HFFc6 (cell line): ENCODE measurements around the gene CABLES2. TPM values are rescaled to one million over a fixed set of nuclear protein-coding genes. Genes with fewer than 3 reads are reported as not detected.
A peak's percentile ranks its signal among the peaks of the same experiment; 100 is the strongest.

Experiments used
- DNase-seq: peaks from one replicate; pipeline ENCODE4 v3.0.0-alpha.2; 2018
- H3K27ac Mint-ChIP-seq: 2 replicates; pipeline ENCODE4 v1.8.0; 2020; ENCODE audit warnings: mild to moderate bottlenecking, mixed read lengths
- H3K27me3 Mint-ChIP-seq: 2 replicates; pipeline ENCODE4 v1.8.0; 2021; ENCODE audit warnings: mild to moderate bottlenecking, moderate library complexity, mixed read lengths; ENCODE audit not compliant: insufficient read depth
- H3K36me3 Mint-ChIP-seq: 2 replicates; pipeline ENCODE4 v1.8.0; 2021; ENCODE audit warnings: low read depth, mixed read lengths
- H3K4me1 Mint-ChIP-seq: 2 replicates; pipeline ENCODE4 v1.8.0; 2020; ENCODE audit warnings: low read depth, mixed read lengths
- H3K4me3 Mint-ChIP-seq: 2 replicates; pipeline ENCODE4 v1.8.0; 2020; ENCODE audit warnings: mild to moderate bottlenecking, moderate library complexity, mixed read lengths
- H3K9me3 Mint-ChIP-seq: 2 replicates; pipeline ENCODE4 v1.8.0; 2020; ENCODE audit warnings: mild to moderate bottlenecking, mixed read lengths
- total RNA-seq, 6 experiments: library from RNA; stranded (reverse); fragmentation: NEBNext Ultra II Directional; extraction: Animal tissue kit (Norgen Biotek cat#: 25700); gene quantifications; 2 replicates in 1 of 6; 3 replicates in 5 of 6; pipeline ENCODE4 v1.2.3, GENCODE V29; 2021
- TF ChIP-seq, protein P1 (sequence below): fragments of 200-600 bp; sonication (generic); IDR thresholded peaks from 2 replicates; pipeline ENCODE4 v1.5.0; 2021; ENCODE audit warnings: antibody characterized with exemption, mild to moderate bottlenecking

The CABLES2 gene
- total RNA-seq, 6 experiments from 2014 or later, result 4.9 to 7.0 (median 6.6) TPM

GRCh38 chr20:62382306-62383198 is 24.5 kb downstream of the CABLES2 start:
- Mint-ChIP-seq H3K9me3 (peaks cover 5% of the 10 kb centered on the region), H3K27me3 (peaks cover 2% of the 10 kb centered on the region), H3K4me1 (peaks cover 15% of the 10 kb centered on the region), H3K36me3 (peaks cover 14% of the 10 kb centered on the region), H3K4me3 (no peak overlapping the region), H3K27ac (no peak overlapping the region)
- TF ChIP-seq, protein P1, sequence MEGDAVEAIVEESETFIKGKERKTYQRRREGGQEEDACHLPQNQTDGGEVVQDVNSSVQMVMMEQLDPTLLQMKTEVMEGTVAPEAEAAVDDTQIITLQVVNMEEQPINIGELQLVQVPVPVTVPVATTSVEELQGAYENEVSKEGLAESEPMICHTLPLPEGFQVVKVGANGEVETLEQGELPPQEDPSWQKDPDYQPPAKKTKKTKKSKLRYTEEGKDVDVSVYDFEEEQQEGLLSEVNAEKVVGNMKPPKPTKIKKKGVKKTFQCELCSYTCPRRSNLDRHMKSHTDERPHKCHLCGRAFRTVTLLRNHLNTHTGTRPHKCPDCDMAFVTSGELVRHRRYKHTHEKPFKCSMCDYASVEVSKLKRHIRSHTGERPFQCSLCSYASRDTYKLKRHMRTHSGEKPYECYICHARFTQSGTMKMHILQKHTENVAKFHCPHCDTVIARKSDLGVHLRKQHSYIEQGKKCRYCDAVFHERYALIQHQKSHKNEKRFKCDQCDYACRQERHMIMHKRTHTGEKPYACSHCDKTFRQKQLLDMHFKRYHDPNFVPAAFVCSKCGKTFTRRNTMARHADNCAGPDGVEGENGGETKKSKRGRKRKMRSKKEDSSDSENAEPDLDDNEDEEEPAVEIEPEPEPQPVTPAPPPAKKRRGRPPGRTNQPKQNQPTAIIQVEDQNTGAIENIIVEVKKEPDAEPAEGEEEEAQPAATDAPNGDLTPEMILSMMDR, result peak; percentile 88
- peak; percentile 51 for DNase-seq

GRCh38 chr20:62381842-62382241 is 25.2 kb downstream of the CABLES2 start:
- peaks cover 5% of the 10 kb centered on the region for H3K9me3 Mint-ChIP-seq
- no peak for DNase-seq
- H3K4me1 Mint-ChIP-seq, result peaks cover 15% of the 10 kb centered on the region
- no peak overlapping the region for H3K27ac Mint-ChIP-seq
- peaks cover 12% of the 10 kb centered on the region for H3K36me3 Mint-ChIP-seq
- TF ChIP-seq, protein P1, result no peak
- H3K4me3 Mint-ChIP-seq, result no peak overlapping the region
- peaks cover 1% of the 10 kb centered on the region for H3K27me3 Mint-ChIP-seq

- Mint-ChIP-seq H3K9me3 (peaks cover 5% of the 10 kb centered on the region), H3K27me3 (no peaks in the 10 kb centered on the region; the same call in none of the 2 replicates), H3K4me3 (no peak overlapping the region), H3K36me3 (peaks cover 12% of the 10 kb centered on the region), H3K27ac (no peak overlapping the region), H3K4me1 (peaks cover 15% of the 10 kb centered on the region)
- TF ChIP-seq, protein P1, result no peak
- DNase-seq, result no peak
These were observed 25.8 kb downstream of the CABLES2 start for GRCh38 chr20:62381202-62381797.

DNA sequence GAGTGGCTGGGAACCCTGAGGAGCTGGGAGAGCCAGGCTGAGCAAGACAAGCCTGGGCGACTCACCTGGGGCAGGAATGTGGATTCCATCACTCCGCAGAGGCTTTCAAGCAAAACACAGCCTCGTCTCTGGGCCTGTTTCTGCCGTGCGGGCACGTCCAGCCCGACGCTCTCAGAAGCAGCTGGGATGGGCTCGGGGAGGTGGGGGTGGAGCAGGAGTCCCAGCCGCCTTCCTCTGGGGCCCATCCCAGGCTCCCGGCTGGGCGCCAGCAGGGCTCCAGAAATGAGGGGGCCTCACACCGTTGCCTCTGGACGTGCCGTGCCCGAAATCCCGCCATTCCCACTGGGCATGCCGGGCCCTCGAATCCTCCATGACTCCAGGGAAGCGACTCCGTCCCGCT is 28.9 kb downstream of the CABLES2 start:
- no peak overlapping the region for H3K4me3 Mint-ChIP-seq
- H3K36me3 Mint-ChIP-seq, result peaks cover 12% of the 10 kb centered on the region
- peaks cover 2% of the 10 kb centered on the region for H3K27me3 Mint-ChIP-seq
- peaks cover 5% of the 10 kb centered on the region for H3K9me3 Mint-ChIP-seq
- TF ChIP-seq, protein P1, result no peak
- no peak overlapping the region for H3K27ac Mint-ChIP-seq
- no peaks in the 10 kb centered on the region for H3K4me1 Mint-ChIP-seq
- DNase-seq, result no peak

- no peak for DNase-seq
- Mint-ChIP-seq H3K36me3 (peaks cover 11% of the 10 kb centered on the region), H3K27me3 (peaks cover 3% of the 10 kb centered on the region), H3K9me3 (peaks cover 8% of the 10 kb centered on the region), H3K4me3 (no peak overlapping the region), H3K4me1 (no peaks in the 10 kb centered on the region), H3K27ac (no peak overlapping the region)
- TF ChIP-seq, protein P1, result no peak
These were observed 29.4 kb downstream of the CABLES2 start for GRCh38 chr20:62377615-62378178.
